Measurements from ENCODE around the gene NHERF2. TPM values are rescaled to one million over a fixed set of nuclear protein-coding genes. Genes with fewer than 3 reads are reported as not detected.

Gene NHERF2
- total and polyA plus RNA-seq, 9 of the 15 experiments (the other 6 are each of a cell fraction or from before 2014, with no cell fraction given) = 0.15 to 42.0 (median 12.5) TPM

DNA sequence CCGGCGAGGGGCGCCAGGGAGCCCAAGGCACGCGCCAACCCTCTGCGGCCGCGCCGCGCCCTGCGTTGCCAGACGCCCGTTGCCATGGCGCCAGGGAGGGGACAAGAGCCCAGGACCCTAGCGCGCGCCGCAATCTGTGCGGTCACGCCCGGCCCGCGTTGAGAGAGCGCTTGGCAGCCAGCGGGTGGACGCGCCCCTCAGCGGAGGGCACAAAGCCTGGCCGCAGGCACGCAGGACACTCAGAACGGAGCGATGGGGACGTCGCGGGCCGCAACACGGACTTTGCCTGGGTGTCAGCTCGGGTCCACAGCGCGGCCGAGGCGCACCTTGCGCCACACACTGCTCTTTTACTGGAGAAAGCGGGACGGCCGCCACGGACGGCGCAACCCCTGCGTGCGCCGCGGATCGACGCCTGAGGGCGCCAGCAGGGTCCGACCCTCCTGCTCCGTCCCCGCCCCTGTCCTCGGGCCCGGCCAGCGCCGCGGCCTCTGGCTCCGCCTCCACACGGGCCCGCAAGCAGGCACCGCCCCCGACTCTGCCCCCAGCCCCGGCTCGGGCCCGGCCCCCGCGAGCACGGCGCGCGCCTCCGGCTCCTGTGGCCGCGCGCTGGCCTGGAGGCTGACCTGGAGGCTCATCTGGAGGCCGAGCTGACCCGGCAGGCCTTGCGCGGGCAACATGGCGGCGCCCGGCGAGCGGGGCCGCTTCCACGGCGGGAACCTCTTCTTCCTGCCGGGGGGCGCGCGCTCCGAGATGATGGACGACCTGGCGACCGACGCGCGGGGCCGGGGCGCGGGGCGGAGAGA, 43.0 kb upstream of the NHERF2 start, which contains the start of gene GFER (continued):
- TF ChIP-seq DACH1 (IDR thresholded peaks at IDR 0.05; ENCODE audit: partially characterized antibody) (no peak), YY1 (IDR thresholded peaks at IDR 0.05; ENCODE audit: borderline replicate concordance in 1 of 3, control insufficient read depth in 1 of 3, extremely low read depth in 1 of 3, insufficient read depth in 3 of 3, insufficient read length in 1 of 3, insufficient replicate concordance in 2 of 3, low read depth in 1 of 3, low read length in 2 of 3) (peak; percentile 90 to 99 (median 98)), RBM34 (IDR thresholded peaks at IDR 0.05; ENCODE audit: borderline replicate concordance, insufficient read depth, low read length) (0 out of 2 replicates have a peak, but pooled peaks have one; percentile 94), RFX5 (IDR thresholded peaks at IDR 0.05; ENCODE audit: low read depth, low read length) (no peak), ZFP30 (CRISPR knock-in tag; IDR thresholded peaks at IDR 0.05; ENCODE audit: borderline replicate concordance) (no peak), POLR2H (tag; IDR thresholded peaks at IDR 0.05; ENCODE audit: low read depth) (peak; percentile 82), CBFB (CRISPR knock-in tag; IDR thresholded peaks at IDR 0.05) (peak; percentile 93), DDX20 (tag; IDR thresholded peaks at IDR 0.05; ENCODE audit: low read depth) (no peak), ZNF263 (CRISPR knock-in tag; IDR thresholded peaks at IDR 0.05; ENCODE audit: borderline replicate concordance) (no peak)
- TF ChIP-seq, protein P1, sequence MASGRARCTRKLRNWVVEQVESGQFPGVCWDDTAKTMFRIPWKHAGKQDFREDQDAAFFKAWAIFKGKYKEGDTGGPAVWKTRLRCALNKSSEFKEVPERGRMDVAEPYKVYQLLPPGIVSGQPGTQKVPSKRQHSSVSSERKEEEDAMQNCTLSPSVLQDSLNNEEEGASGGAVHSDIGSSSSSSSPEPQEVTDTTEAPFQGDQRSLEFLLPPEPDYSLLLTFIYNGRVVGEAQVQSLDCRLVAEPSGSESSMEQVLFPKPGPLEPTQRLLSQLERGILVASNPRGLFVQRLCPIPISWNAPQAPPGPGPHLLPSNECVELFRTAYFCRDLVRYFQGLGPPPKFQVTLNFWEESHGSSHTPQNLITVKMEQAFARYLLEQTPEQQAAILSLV (tag; IDR thresholded peaks at IDR 0.05) = no peak
- TF ChIP-seq, protein P2, sequence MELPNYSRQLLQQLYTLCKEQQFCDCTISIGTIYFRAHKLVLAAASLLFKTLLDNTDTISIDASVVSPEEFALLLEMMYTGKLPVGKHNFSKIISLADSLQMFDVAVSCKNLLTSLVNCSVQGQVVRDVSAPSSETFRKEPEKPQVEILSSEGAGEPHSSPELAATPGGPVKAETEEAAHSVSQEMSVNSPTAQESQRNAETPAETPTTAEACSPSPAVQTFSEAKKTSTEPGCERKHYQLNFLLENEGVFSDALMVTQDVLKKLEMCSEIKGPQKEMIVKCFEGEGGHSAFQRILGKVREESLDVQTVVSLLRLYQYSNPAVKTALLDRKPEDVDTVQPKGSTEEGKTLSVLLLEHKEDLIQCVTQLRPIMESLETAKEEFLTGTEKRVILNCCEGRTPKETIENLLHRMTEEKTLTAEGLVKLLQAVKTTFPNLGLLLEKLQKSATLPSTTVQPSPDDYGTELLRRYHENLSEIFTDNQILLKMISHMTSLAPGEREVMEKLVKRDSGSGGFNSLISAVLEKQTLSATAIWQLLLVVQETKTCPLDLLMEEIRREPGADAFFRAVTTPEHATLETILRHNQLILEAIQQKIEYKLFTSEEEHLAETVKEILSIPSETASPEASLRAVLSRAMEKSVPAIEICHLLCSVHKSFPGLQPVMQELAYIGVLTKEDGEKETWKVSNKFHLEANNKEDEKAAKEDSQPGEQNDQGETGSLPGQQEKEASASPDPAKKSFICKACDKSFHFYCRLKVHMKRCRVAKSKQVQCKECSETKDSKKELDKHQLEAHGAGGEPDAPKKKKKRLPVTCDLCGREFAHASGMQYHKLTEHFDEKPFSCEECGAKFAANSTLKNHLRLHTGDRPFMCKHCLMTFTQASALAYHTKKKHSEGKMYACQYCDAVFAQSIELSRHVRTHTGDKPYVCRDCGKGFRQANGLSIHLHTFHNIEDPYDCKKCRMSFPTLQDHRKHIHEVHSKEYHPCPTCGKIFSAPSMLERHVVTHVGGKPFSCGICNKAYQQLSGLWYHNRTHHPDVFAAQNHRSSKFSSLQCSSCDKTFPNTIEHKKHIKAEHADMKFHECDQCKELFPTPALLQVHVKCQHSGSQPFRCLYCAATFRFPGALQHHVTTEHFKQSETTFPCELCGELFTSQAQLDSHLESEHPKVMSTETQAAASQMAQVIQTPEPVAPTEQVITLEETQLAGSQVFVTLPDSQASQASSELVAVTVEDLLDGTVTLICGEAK (IDR thresholded peaks at IDR 0.05) = peak; percentile 31; the same call in 1 of the 2 replicates
- TF ChIP-seq, protein P2 (CRISPR knock-in tag; IDR thresholded peaks at IDR 0.05) = no peak
- TF ChIP-seq, protein P3, sequence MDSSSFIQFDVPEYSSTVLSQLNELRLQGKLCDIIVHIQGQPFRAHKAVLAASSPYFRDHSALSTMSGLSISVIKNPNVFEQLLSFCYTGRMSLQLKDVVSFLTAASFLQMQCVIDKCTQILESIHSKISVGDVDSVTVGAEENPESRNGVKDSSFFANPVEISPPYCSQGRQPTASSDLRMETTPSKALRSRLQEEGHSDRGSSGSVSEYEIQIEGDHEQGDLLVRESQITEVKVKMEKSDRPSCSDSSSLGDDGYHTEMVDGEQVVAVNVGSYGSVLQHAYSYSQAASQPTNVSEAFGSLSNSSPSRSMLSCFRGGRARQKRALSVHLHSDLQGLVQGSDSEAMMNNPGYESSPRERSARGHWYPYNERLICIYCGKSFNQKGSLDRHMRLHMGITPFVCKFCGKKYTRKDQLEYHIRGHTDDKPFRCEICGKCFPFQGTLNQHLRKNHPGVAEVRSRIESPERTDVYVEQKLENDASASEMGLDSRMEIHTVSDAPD (CRISPR knock-in tag; IDR thresholded peaks at IDR 0.05) = no peak

Measured in K562 (cell line).